ENCODE data around the gene MIPEP.
"Not testable (repeated sequence)": the region's sequence is repeated elsewhere in the genome, so short reads cannot be mapped to it uniquely, and the experiment has no call there.

MIPEP gene

DNA sequence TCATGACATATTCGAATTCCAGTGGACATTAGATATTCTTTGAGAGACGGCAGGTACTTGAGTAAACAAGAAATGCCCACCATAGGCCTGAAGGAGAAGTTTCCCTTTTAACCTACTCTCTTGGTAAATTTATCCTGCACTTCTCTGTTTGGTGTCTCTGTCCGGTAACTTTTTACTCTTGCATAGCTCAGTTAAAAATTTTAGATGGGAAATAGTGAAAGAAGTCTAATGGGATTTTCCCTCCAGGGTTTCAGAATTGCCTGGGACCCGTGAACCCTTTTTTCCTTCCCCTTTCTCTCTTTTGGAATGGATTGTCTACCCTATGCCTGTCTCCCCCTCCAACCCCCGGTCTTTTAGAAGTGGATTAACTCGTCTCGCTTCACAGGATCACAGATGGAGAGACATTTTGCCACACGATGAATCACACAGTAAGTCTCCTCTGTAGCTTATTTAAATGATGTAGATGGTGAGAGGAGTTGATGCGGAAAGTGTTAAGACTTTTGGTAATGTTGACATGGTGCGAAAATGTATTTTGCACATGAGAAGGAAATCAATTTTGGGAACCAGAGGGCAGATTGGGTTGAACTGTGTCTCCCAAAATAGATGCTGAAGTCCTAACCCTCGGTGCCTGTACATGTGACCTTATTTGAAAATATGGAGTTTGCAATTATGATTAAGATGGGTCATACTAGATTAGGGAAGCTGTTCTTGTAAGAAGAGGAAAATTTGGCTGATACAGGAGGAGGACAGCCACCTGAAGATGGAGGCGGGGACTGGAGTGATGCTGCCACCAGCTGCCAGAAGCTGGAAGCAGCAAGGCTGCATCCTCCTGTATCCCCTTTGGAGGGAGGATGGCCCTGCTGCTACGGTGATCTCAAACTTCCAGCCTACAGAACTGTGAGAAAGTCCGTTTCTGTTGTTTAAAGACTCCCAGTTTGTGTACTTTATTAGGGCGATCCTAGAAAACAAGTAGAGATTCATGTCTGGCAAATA, 711 bp upstream of the MIPEP start:
- no peak for DNase-seq (ENCODE audit: low read depth in 1 of 2, low spot score in 1 of 2)

DNA sequence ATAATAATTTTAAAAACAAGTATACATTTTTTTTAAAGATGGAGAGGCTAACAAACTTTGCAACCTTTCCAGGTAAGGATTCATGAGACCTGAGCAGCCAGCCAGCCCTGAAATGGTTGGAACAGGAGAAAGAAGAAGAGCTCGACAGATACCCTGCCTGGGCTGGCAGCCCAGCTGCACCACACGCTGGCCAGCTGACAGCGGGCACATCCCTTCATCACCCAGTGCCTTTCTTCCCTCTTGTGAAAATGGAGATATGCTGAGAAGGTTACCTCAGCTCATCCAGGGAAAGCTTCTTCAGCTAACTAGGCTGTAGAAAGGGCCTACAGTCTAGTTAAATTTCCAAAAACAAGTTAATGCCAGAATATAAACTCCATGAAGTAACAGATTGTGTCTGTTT, 4.8 kb downstream of the MIPEP start:
- DNase-seq (ENCODE audit: low read depth in 1 of 2, low spot score in 1 of 2): not testable (repeated sequence)

- no peak for DNase-seq (ENCODE audit: low read depth in 1 of 2, low spot score in 1 of 2)
These were observed 5.9 kb downstream of the MIPEP start for GRCh38 chr13:23883255-23883654.

DNA sequence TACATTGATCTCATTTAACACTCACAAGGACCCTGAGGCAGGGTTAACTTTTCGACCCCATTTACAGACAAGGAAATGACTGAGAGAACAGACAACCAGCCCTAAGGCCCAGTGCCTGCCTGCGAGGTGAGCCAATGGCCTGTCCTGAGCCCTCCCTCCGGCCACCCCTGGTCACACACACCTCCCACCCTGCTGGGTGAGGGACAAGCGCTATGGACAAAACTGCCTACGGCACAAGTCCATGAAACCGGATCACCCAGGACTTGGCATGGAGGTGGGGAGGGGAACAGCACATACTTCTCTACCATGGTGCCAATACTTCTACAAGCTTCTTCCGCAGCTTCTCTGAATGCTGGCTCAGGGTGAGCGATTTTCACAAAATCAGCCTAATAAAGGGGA, 7.8 kb downstream of the MIPEP start:
- DNase-seq (ENCODE audit: low read depth in 1 of 2, low spot score in 1 of 2): not testable (repeated sequence)

GRCh38 chr13:23880493-23881401, 8.5 kb downstream of the MIPEP start:
- DNase-seq (ENCODE audit: low read depth in 1 of 2, low spot score in 1 of 2): not testable (repeated sequence)

DNA sequence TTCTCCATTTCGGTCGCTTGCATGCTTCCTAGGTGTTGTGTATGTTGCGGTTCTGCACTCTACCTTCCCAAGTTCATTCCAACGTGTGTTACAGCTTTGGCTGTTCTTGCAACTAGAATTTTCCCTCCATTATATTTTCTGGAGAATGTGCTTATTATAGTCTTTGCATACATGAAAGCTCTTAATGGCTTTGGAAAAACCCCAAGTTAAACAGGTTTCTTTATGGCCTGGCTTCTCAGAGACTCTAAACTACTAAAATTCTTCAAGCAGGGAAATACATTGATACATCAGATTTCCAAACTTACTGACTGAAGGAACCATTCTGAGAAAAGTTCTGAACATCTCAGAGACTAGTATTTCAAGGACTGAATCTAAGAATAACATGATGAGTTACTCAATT, 11.9 kb downstream of the MIPEP start:
- no peak for DNase-seq (ENCODE audit: low read depth in 1 of 2, low spot score in 1 of 2)

- no peak for DNase-seq (ENCODE audit: low read depth in 1 of 2, low spot score in 1 of 2)
These were observed 12.9 kb downstream of the MIPEP start for GRCh38 chr13:23876265-23876664.

GRCh38 chr13:23871616-23872220, 17.5 kb downstream of the MIPEP start:
- no peak for DNase-seq (ENCODE audit: low read depth in 1 of 2, low spot score in 1 of 2)

- DNase-seq (ENCODE audit: low read depth in 1 of 2, low spot score in 1 of 2): no peak
These were observed 18.7 kb downstream of the MIPEP start for GRCh38 chr13:23870356-23871140.

DNA sequence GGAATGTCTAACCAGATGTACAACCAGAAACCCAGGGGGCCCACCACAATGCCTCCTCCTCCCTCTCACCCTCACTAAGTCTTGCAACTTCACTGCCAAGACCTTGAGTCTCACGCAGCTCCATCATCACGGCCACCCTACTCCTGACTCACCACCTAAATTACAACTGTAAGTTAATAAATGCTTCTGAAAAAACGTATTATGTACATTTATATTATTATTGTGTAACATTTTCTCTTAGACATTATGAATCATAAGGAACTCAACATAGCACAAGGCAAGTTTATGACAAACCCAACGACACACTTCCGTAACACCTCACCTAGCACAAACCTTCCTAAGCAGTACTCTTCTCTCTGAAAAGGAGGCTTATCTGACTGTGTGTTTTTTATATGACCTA, 20.7 kb downstream of the MIPEP start:
- DNase-seq (ENCODE audit: low read depth in 1 of 2, low spot score in 1 of 2): no peak

DNA sequence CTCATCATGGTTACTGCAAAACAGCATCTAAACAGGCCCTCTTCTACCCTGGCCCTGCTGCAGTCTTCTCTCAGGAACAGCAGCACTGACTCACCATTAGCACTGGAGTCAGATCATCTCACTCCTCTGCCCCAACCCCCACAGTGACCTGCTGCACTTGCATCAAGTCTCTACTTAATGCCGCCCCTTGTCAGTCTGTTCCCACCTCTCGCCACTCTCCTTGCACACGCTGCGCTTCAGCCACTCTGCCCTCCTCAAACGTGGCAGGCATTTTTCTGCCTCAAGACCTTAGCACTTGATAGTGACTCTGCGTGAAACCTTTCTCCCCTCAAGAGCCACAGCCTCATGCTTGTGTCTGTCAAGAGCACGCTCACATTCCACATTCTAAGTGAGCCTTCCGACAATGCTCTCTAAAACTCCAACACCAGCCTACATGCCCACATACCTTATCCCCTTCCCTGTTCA, 22.1 kb downstream of the MIPEP start:
- no peak for DNase-seq (ENCODE audit: low read depth in 1 of 2, low spot score in 1 of 2)

DNA sequence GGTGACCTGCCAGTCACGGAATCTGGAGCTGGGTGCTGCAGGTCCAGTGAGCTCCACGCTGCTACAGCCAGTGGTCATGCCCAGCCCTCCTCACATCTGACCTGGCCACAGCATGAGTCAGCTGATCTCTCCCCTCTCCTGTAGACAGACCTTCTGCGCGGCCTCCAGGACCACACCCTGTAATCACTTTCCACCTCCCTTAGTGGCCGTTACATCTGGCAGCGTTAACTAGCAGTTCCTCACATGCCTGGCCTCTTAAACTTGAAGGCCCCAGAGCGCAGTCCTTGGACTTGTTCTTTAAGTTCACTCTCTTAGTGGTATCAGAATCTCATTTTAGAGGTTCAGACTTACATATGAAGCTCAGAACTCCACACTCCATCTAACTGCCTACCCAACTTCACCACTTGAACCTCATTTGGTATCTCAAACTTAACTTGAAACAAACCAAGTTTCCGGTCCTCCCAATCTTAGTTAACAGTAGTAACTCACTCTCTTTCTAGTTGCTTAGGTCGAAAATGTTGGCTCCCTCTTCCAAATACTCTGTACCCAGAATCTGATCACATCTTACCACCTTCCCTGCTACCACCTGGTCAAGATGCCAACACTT, 22.7 kb downstream of the MIPEP start:
- DNase-seq (ENCODE audit: low read depth in 1 of 2, low spot score in 1 of 2): no peak

GRCh38 chr13:23865906-23866305, 23.3 kb downstream of the MIPEP start:
- DNase-seq (ENCODE audit: low read depth in 1 of 2, low spot score in 1 of 2): no peak

GRCh38 chr13:23865026-23865425, 24.2 kb downstream of the MIPEP start:
- DNase-seq (ENCODE audit: low read depth in 1 of 2, low spot score in 1 of 2): no peak

DNA sequence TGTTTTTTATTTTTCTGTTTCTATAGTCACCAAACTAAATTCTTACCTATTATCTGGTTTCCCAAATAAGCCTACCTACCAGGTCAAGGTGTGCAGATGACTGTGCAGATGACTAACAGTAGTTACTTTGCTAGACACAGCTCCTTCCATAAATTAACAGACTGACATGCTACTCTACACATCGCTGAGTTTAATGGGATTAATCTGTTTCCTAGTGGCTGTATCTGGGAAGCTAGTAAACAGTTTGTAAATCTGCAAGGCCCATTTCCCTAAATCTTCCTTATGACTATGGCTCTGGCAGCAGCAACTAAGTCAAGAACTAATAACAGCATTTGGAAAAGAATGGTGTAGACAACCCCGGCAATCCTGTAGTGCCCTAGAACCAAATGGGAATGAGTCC, 27.9 kb downstream of the MIPEP start:
- DNase-seq (ENCODE audit: low read depth in 1 of 2, low spot score in 1 of 2): no peak

DNA sequence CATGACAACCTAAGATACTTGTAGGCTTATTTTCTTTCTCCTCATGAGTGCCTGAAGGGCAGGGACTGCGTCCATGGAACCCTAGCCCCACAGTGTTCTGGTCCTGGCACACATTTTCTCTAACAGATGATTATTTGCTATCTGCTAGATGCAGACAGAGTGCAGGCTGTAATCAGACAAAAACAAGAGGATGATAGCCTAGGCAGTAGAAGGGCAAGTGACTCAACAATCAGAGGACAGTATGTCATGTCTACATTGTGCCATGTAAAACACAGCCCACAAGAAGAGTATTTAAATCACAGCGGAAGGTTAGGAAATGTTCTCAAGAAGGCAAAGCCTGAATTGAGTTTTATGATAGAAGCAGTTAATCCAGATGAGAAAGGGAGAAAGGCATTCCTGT, 29.3 kb downstream of the MIPEP start:
- no peak for DNase-seq (ENCODE audit: low read depth in 1 of 2, low spot score in 1 of 2)

- no peak for DNase-seq (ENCODE audit: low read depth in 1 of 2, low spot score in 1 of 2)
These were observed 29.7 kb downstream of the MIPEP start for GRCh38 chr13:23859455-23859854.

- DNase-seq (ENCODE audit: low read depth in 1 of 2, low spot score in 1 of 2): no peak
These were observed 30.7 kb downstream of the MIPEP start for GRCh38 chr13:23858546-23858945.

DNA sequence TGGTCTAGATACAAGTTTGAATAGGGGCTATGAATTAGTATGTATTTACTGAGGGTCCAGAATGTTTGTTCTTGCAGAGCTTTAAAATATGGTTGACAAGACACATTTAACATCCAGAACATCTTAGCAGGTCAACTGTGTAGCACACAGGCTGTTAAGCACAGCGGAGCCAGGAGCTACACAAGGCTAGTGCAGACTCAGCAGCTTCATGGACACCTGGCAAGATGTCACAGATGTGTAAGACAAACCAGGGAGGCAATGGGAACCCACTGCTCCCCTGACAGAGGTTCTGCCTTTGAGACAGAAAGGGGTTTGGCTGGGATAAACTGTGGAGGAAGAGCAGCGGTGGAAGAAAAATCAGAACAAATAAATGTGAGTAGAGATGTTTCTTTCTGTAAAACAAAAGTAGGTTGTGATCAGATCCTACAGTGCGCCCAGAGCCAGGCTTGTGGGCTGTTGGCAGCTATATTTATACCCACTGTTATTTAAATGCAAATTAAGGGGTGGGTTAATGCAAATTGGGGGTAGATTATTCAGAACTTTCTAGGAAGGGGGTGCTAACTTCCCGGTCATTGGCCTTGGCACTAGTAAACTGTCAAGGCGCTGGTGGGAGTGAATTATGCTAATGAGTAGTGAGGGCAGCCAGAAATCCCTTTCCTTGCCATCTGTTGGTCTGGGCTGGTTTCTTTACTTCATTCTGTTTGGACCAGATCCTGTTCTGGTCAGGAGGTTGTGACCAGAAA, 33.0 kb downstream of the MIPEP start:
- DNase-seq (ENCODE audit: low read depth in 1 of 2, low spot score in 1 of 2): no peak
